HG03108 (cell line): ENCODE measurements around the gene LRSAM1.
A peak's percentile ranks its signal among the peaks of the same experiment; 100 is the strongest.

Source experiments
- ATAC-seq: cut with Tn5 transposase; IDR thresholded peaks from one replicate; pipeline ENCODE4 v1.9.1; 2021; ENCODE audit warnings: moderate library complexity; ENCODE audit not compliant: unreplicated experiment

LRSAM1 gene

DNA sequence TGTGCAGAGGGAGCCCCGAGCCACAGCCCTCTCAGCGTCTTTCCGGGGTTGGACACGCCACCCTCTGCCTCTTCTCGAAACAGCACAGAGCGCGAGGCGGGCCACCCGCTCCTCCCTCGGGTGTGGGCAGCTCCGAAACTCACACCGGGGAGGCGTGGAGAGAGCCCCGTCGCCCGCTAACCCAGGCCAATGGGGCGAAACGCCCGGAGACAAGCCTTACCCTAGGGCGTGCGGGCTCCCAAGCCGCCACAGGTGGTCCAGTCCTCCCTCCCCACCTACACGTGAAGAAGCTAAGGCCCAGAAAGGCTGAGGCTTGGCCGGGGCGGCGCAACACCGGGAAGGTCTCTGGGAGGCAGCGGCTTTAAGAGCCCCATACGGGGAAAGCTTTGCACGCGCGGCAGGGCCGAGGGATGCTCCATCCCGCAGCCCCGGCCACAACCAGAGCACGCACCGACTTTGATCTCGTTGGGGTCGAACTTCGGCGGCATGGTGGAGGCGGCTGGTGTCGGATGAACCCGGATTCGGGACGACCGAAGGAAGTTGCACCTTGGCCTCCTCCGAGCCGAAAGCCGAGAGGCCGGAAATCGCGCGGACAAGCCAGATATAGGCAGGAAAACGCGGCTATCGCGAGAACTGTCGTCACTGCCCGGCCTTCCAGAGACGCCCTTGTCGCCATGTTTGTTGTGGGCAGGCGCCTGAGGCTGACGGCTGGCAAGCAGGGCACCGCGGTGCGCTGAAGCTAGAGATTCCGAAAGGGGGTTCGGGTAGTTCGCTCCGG lies at the start of gene LRSAM1, which contains the start of gene RPL12:
Gene LRSAM1 (plus strand): TSS at position 681 of the 778 bp plus-strand sequence. CDS start 3,018 bp downstream, outside the sequence.
Gene RPL12 (minus strand): TSS at position 577 of the 778 bp plus-strand sequence. CDS start 89 bp downstream, at position 488.
- peak; percentile 65 for ATAC-seq

DNA sequence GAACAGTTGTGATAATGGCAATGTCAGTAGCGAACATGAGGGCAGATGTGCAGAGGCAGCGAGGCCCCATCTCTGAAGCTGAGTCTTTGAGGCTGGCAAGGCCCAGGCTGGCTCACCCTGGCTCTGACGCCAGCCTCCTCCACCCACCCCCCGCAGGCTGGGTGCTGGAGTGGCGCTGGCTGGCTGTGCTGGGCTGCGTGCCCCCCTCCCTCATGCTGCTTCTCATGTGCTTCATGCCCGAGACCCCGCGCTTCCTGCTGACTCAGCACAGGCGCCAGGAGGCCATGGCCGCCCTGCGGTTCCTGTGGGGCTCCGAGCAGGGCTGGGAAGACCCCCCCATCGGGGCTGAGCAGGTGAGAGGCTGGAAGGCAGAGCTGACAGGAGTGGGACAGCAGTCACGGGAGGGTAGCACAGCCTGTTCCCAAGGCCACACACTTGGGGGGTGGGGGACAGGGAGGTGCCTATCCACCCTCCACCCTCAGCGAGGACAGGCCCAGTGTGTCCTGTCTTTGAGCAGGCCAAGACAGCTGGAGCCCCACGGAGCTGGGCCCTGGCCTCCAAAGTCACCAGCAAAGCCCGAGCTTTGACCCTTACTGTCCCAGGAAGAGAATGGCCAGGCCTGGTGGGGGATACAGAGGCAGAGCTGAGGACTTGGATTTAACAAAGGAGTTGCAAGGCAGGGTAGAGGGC lies 48.8 kb upstream of the LRSAM1 start:
- no peak for ATAC-seq

DNA sequence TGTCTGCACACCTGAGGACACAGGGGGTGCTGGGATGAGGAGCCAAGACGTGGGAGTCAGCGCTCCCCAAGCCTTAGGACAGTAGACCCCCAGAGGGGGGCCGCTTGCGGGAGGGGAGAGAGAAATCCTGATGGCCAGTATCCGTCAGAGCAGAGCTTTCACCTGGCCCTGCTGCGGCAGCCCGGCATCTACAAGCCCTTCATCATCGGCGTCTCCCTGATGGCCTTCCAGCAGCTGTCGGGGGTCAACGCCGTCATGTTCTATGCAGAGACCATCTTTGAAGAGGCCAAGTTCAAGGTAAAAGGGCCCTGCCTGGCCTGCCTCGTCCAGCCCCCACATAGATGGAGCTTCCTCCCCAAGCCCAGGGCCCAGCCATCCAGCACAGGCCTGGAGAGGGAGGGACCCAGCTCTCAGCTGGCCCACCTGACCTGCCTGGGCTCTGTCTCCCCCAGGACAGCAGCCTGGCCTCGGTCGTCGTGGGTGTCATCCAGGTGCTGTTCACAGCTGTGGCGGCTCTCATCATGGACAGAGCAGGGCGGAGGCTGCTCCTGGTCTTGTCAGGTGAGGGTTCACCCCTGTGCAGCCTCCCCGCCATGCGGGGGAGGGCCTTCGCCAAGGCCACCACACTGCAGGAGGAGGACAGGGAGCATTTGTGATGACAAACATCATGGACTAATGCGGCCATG lies 47.7 kb upstream of the LRSAM1 start:
- ATAC-seq: no peak

DNA sequence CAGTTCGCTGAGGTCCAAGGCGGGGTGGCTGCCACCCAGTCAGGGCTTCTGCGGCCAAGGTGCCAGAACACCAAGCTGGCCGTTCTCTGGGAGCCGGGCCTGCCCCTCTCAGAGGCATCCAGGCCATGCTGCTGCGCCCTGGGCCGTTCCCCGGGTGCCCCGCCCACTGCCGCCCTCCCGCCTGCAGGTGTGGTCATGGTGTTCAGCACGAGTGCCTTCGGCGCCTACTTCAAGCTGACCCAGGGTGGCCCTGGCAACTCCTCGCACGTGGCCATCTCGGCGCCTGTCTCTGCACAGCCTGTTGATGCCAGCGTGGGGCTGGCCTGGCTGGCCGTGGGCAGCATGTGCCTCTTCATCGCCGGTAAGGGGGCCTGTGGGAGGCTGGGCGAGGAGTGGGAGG lies 46.7 kb upstream of the LRSAM1 start:
- ATAC-seq: no peak

DNA sequence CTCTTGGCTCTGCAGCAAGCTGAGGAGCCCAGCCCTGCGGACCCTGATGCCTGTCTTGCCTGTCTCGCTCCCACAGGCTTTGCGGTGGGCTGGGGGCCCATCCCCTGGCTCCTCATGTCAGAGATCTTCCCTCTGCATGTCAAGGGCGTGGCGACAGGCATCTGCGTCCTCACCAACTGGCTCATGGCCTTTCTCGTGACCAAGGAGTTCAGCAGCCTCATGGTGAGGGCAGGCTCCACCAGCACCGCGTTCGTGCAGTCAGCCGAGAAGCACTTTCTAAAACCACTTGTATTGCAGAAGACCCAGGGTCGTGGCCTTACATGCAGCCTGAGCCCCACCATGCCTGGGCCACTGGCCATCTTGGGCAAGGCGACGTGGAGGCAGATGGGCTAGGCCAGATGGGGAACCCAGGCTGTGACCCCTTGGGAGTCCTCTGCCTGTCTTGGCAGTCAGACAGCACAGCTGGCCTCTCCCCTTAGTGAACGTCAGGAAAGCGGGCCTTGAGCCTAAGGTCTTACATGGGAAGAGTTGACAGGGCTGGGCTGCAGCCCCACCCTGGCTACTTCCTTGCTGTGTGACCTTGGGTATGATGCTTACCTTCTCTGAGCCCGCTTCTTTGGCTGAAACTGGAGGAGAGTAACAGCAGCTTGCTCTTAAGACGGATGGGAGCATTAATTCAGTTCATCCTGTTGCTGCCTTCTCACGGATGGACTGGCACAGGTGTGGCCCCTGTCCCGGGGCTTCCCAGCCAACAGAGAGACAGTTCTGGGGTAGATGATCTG lies 45.8 kb upstream of the LRSAM1 start:
- no peak for ATAC-seq

DNA sequence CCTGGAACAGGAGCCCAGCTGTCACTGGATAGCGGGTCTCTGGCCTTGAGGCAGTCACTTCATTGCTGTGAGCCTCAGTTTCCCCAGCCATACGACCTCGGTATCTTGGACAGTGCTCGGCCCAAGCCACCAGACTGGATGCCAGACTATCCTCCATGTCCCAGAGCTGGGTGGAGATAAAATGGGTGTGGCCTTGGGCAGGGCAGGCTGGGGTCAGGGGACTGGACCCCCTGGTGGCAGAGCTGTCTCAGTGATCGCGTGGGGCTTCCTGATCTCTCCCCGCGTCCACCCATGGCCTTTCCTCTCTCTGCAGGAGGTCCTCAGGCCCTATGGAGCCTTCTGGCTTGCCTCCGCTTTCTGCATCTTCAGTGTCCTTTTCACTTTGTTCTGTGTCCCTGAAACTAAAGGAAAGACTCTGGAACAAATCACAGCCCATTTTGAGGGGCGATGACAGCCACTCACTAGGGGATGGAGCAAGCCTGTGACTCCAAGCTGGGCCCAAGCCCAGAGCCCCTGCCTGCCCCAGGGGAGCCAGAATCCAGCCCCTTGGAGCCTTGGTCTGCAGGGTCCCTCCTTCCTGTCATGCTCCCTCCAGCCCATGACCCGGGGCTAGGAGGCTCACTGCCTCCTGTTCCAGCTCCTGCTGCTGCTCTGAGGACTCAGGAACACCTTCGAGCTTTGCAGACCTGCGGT lies 44.4 kb upstream of the LRSAM1 start:
- no peak for ATAC-seq

DNA sequence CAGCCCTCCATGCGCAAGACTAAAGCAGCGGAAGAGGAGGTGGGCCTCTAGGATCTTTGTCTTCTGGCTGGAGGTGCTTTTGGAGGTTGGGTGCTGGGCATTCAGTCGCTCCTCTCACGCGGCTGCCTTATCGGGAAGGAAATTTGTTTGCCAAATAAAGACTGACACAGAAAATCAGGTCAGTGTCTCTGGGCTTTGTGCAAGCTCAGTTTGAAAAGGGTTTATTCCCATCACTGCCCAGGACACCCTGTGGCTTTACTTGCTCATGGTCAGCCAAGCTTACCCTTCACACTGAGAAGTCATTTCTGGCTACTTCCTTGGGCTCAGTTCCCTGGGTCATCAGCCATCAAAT lies 43.8 kb upstream of the LRSAM1 start:
- no peak for ATAC-seq

DNA sequence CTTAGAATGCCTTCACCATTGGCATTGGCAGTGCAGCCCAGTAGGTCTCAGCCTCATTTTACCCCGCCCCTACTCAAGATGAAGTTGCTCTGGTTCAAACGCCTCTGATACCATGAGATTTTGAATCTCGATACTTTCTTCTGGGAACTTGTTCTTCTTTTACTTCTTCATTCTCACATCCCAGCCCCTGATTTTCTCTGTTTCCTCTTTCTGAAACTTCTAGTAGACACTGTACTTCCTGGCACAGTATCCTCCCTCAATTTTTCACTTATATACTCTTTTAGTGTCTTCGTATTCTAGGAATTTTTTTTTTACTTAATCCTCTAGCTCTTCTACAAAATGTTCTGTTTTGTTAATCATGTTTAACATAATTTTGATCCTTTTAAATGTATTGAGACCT lies 40.2 kb upstream of the LRSAM1 start:
- no peak for ATAC-seq

DNA sequence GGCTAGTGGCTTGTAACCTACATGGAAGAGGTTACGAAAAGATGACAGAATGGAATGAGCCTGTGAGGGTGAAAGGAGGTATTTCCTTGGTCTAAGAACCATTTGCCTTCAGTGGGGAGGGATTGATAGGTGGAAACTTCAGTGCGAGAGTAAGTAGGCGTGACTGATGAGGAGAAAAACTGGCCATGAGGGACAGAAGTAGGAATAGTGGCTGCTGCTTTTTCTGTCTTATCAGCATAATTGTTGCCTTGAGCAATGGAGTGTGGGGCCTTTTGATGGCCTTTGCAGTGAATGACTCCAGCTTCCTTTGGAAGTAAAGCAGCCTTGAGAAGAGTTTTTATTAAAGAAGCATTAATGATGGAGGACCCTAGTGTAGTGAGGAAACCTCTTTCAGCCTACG lies 36.2 kb upstream of the LRSAM1 start:
- no peak for ATAC-seq

DNA sequence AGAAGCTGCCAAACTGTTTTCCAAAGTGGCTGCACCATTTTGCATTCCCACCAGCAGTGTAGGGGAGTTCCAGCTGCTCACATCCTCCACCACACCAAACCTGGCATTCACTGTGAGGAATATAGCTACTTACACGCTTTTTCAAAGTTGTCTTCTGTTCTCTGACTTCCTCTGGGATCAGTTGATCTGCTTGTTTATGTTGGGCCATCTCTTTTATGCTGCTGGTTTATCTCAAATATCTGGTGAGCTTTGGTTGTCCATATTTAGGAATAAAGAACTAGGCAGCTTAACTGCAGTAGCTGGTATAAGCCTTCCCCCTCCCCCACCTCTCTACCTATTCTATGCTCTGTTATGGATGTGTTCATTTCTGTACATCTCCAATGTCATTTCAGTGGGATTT lies 35.7 kb upstream of the LRSAM1 start:
- no peak for ATAC-seq

DNA sequence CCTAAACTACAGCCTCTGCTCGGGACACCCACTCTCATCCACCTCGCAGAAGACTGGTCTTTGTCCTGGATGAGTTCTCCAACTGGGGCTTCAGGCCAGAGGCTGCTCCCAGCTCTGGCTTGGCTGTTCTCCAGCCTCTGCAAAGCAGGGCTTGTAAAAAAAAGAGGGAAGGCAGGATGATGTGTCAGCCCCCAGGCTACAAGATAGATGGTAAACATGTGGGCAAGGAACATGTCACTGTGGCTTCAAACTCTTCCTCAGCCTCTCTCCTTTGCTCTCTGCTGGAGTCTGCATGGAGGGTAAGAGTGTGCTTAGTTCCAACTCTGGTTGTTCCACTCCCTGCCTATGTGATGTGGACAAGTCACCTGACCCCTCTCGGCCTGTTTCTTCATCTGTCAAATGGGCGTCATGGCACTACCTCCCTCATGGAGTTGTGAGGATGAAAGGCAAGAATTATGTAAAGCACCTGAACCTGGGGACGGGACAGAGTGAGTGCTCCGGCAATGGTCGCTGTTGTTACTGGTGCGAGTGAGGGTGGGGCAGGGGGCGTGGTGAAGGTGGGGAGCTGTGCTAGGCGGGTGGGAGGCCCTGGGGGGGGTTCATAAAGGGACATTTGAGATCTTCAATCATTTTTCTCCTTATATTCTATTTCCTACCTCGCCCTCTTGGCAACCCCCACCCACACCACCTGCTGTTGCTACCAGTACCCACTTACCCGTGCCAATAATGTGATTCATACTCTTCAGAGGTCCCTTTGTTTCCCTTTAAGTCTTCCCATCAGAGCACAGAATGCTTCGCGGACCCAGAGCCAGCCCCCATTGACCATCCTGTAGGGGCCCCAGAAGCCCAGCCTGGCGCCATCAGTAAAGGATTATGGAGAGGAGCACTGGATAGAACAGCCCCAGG lies 33.9 kb upstream of the LRSAM1 start:
- ATAC-seq: no peak

DNA sequence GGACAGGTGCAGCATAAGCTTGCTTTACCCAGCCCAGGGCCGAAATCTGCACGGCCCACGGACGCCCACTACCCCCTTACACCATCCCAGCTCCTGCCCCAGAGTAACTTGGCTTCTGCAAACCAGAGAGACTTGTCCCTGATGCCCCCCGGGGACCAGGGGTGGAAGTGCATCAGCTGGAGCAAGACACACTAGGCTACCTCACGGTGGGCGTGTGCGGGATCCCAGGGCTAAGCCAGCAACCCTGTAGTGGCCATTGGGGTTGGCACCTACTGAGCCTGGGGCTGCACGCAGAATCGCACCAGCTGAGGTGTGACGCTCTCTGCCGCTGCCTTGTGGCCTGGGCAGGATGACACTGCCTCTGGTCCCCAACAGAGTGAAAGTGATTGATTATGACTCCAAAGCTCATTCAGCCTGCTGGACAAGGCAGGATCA lies 33.3 kb upstream of the LRSAM1 start:
- no peak for ATAC-seq

DNA sequence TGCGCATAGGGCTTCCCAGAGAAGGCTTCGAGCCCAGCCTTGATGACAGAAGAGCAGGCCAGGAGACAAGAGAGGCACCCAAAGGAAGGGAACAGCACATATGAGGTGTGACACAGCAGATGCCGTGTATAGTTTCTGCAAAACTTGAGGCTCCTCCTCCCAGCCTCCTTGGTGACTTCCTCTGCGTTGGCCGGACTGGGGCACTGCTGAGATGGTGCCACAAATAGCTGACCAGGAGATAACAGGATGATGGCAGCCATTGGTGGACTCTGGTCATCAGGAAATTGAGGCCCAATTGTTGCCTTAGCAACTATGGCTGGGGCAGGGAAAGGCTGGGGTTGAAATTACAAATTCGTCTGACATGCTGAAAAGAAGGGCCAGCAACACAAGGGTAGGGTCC lies 32.0 kb upstream of the LRSAM1 start:
- ATAC-seq: no peak

DNA sequence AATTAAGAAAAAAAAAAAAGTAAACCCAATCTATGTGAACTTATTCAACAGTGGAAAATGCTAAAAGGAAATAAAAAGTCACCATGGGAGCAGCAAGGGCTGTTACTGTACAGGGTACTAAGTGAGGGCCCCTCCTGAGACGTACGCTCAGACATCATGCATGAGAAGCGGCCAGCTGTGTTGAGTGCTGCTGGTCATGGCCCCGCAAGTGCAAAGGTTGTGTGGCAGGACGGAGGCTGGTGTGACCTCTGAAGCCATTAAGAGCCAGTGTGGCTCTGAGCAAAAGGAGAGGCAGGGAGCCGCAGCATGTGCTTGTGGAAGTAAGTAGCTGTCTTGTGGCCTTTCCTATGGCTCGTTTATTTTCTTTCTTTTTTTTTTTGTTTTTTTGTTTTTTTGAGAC lies 30.3 kb upstream of the LRSAM1 start:
- no peak for ATAC-seq

DNA sequence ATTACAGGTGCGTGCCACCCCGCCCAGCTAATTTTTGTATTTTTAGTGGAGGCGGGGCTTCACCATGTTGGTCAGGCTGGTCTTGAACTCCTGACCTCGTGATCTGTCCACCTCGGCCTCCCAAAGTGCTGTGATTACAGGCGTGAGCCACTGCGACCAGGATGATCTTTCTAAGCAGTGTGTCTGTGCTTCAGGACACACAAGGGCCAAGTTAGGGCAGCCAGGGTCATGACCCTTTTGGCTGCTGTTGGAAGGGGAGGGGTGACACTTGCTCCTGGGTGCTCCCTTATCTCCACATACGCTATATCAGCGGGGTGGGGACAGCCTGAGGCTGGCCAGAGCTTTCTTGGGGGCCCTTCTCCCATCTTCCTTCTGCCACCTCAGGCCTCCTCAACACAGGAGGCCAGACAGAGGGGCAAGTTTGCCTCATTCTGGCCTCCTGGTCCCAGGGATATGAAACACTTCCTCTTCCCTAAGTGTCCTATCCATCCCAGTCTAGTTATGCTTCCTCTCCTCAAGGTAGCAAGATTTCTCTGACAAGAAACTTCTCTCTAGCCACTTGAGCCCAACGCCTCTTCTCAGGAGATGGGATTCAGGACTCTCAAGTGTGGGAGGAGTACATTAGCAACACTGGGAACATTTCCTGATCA lies 29.1 kb upstream of the LRSAM1 start:
- ATAC-seq: no peak

DNA sequence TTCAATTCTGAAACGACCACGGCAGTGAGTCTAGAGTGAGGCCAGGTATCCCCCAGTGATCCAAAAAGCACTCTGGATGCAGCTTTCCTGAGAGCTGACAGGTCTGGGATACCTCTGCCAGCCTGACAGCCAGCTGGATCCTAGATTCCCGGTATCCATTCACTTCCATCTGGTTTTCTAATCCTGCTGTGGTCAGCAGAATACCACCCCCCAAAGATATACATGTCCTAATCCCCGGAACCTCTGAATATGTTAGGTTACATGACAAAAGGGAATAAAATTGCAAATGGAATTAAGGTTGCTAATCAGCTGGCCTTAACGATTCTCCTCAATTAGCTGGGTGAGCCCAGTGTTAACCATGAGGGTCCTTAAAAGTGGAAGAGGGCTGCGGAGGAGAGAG lies 28.5 kb upstream of the LRSAM1 start:
- ATAC-seq: no peak

DNA sequence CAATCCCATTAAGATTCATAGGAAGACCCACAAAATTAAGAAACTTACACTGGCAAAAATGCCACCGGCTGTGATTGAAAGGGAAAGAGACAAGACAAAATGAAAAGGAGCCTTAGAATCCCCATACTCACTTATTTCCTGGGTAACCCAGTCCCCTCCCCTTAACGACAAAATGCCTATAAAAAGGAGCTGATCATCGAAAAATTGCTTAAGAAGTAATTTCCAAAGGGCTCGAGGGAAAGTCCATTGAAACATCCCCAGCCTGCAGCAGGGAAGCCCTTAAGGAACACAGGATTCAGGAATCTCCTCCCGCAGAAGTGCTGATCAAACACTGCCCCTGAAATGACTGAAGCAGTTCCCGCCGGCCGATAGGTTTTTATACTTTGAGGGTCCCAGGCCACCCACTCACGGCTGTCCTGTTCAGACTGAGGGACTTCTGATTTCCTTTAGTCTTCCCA lies 27.8 kb upstream of the LRSAM1 start:
- no peak for ATAC-seq

DNA sequence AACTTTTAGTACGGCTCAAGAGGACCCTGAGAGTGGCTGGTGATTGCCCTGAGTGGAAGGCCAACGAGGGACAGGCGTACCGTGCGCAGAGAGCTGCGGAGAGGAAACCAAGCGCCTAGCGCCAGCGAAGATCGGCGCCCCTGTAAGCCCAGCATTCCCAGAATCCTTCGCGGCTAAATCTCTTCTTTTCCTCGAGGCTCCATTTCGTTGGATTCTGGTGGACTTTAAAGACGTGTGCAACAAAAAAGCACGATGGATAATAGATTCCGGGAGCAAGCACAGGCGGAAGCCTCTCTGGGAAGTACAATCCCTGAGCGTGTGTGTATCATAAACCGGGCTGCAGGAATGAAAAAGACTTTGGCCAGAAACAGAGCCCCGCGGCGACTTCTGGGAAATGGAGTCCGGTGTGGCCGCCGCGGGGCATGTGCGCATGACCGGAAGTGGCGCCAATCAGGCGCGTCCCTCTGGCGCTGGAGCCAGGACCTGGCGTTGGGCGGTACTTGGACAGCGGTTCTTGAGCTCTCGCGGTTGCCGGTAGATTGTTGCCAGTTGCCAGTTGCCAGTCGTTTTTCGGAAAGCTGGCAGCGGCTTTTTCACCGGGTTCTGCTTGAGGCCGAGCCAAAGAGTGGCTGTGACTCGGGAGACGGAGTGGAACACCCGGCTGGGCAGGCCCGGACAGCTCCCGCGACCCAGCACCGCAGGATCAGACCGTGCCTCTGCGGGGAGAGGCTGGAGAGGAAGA lies 27.2 kb upstream of the LRSAM1 start, which contains the start of gene ZNF79:
Gene ZNF79 (plus strand): TSS at position 449 of the 742 bp plus-strand sequence. CDS start 406 bp downstream, outside the sequence.
- peak; percentile 80 for ATAC-seq
